GM21515 (cell line): ENCODE measurements around the gene CCDC92.

ENCODE experiments used
- ATAC-seq: cut with Tn5 transposase; IDR thresholded peaks from one replicate; pipeline ENCODE4 v1.9.1; 2021; ENCODE audit not compliant: unreplicated experiment

CCDC92 gene

GRCh38 chr12:123979566-123979965, 6.9 kb upstream of the CCDC92 start:
- ATAC-seq, result no peak

GRCh38 chr12:123976227-123976826, 3.7 kb upstream of the CCDC92 start:
- no peak for ATAC-seq

DNA sequence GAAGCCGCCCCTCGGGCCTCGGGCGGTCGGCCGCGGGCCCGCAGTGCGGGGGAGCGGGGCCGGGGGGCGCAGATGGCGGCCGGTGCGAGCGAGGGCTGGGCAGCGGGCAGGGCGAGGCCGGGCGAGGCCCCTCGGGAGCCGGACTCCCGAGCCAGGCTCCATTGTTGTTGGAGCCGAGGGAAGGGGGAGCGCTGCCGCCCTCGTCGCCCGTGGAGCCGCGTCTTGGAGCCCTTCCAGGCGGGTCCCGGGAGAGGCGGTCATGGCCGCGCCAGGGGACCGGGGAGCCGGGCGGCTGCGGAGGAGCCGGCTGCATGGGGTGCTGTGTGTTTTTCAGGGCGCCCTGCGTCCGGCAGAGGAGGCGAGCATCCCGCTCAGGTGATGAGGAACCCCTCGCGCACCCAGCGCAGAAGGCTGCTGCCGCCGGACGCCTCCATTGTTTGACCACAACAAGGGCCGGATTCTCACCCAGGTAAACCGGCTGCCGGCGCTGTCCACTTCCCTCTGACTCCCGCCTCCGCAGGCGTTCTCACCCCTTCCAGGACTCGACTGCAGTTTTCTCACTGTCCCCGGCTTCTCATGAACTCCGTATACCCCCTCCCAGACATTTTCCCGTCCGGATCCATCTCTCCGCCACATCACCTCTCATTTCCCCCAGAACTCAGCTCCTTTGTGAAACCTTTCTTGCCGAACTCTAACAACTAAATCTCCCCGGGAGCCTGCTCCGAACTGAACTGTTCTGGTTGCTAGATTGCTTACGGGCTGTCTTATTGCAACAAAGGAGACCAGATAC, 1.1 kb upstream of the CCDC92 start:
- ATAC-seq, result peak; percentile 10

DNA sequence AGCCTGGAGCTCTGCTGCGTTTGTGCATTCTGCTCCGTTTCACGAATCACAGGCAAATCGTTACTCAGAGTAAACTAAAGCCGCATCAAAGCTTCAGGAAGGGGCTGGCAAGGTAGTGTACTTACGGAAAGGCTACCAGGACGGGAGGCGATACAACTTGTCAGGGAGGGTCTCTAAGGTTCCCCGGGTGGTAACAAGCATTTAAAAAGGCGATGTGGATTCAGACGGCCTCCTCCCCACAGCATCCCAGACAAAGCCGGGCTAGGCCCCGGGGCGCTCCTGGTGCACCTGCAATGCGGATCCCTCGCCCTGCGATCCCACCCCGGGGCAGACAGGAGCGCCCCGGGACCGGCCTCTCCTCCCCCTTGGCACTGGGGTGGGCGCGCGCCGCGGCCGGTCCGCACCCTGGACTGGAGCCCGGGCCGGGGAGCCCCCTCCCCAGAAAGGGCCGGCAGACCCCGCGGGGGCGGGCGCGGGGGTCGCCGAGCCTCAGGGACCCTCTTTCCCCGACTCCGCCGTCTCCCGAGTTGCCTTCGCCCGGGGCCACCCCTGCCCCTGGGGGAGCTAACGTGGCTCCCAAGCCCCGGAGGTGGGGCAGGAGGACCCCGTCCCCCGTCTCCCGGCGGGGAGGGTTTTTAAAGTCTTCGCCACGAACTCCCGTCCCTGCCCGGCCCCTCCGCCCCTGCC, 718 bp downstream of the CCDC92 start:
- ATAC-seq, result peak; percentile 8

DNA sequence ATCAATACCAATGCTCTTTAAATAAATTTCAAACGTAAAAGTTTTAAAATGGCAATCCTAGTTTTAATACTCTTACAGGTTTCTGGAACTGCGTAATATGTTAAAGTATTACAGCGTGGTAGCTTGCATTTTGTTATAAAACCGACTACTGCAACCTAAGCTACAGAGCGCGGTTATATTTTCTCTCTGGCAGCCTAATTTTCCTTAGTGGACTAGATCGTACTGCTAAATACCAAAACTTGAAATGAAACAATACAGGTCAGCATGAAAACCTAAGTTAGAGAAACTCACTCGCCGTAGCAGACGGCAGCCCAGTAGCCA, 1.2 kb downstream of the CCDC92 start:
- no peak for ATAC-seq

DNA sequence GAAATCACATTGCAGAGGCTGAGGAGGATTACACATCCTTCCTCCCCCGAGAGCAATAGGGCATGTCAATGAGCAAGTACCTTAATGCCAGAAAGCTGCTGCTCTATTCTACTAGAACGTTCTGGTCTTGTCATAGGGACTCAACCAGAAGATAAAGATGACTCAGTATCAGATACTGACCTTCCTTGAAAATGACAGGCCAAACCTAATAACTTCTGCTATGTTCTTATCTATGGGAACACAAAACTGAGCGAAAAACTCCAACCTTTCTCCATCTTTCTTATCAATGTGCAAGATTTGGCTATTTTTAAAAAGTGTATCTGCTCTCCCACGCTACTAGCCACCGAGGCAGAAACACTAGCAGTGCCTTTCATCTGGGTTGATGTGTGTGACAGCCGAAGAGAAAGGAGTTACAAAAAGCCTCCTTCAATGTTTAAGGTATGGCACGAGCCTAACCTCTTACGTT, 5.5 kb downstream of the CCDC92 start:
- no peak for ATAC-seq

GRCh38 chr12:123966596-123966995, 6.0 kb downstream of the CCDC92 start:
- no peak for ATAC-seq

DNA sequence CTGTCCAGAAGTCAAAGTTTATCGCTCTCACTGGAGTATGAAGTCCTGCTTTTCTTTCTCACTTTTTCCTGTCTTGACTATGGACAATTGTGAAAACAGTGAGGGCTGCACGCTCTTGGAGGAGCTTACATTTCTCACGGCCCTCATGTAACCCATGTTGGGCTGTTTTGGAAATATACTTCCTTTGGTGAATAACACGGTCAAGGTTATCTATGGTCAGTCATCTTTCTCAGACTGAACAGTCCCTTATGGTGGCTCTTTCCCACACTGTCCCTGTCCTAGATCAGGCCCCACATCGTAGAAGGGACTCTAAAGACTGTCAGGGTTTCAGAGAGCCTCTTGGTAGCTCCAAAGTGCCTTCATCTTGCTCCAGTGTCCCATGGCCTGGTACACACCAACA, 7.2 kb downstream of the CCDC92 start:
- ATAC-seq, result no peak

GRCh38 chr12:123963821-123964220, 8.8 kb downstream of the CCDC92 start:
- ATAC-seq, result no peak

GRCh38 chr12:123962513-123962912, 10.1 kb downstream of the CCDC92 start:
- no peak for ATAC-seq

DNA sequence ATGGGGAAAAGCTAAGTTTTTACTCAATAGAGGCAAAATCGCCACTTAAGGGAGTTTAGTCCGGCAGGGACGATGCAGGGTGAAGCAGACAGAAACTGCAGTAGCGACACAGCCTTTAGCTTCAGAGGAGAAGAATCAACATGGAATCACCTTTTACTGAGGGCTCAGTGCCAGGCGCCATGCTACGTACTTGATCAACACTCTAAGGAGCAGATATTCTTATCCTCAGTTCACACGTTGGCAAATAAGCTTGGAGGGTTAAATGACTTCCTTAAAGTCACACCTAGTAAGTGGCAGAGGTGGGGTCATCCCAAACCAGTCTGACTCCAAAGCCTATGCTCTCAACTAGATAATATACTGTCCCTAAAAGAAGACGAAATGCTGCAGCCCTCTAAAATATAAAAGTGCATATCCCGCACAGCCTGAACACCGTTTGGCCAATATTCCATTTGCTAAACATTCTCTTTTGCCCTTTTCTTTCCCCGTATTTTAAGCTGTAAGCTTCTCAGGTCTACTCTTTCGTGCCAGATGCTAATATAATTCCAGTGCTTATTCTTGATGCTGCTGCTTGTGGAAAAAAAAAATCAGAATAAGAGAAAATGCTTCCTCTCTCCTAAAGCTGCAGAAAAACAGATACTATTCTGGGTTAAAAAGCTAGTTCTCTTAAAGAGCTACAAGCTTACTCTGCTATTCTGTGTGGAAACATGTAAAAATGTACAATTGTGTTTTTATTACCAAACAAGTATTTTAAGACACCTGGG, 10.9 kb downstream of the CCDC92 start:
- ATAC-seq, result no peak

DNA sequence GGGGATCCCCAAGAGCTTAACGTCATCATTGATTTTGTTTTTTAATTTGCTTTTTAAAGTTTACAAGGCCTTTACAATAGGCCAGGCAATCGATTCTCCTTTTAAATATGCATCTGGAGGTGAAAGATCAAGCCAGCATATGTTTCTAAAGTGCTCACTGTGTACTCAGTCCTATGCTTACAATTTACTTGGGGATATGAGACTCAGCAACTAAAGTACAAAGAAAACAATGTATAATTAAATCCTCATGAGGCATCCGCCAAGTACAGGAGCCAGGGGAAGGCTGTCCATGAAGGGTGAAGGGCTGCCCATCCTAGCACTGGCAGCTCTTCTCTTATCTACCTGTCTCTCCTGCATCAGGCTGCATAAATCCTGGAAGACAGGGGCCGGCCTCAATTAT, 11.8 kb downstream of the CCDC92 start:
- ATAC-seq, result no peak

- ATAC-seq, result no peak
These were observed 12.4 kb downstream of the CCDC92 start for GRCh38 chr12:123960029-123960735.

DNA sequence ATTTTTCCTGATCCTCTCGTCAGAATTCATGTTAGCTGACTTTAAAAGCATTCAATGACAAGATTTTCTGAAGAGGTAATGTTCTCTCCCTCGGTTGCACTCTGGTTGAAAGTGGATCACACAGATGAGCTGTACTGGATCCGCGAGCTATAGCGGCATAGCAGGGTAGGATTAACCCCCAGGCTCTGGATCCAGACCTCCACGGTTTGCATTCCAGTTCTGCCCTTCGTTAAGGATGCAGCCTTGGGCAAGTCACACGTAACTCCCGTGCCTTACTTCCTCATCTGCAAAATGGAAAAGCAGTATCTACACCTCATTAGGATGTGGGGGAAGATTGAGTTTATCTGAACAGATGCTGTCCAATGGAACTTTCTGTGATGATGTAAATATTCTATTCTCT, 13.8 kb downstream of the CCDC92 start:
- ATAC-seq, result no peak

GRCh38 chr12:123958462-123958861, 14.2 kb downstream of the CCDC92 start:
- no peak for ATAC-seq

DNA sequence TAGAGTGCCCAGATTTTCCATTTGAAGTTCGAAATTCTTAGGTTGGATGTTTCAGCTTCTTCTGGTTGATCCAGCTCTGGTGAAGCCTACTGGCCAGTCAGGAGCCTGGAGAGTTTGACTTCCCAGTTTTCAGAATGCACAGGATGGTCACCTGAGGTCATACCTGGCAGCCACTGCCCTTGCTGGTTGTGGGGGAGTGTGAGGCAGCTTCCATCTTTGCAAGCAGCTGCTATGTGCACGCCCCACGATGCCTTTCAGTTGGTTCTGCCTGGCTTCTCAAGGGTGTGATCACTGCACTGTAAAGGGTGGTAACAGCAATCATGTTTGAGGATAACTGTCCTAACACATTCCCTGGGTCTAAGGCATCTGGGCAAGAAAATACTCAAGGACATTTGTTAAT, 15.4 kb downstream of the CCDC92 start:
- no peak for ATAC-seq

DNA sequence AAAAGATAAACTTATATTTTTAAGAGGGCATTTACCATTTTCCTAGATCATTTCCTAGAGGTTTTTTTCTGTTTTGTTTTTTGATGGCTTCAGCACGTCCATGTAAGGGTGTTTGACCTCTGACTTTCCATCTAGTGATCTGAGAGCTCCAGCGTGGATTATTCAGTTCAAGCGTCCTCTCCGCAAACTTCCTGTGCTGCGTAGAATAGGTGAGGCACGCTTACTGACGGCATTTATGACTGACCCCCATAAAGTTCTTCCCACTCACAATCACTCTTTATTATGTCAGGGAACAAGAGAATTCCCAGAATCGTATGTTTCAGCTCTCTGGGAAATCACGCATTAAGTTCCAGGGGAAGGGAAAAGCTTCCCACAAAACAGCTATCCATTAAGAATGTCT, 16.4 kb downstream of the CCDC92 start:
- no peak for ATAC-seq

DNA sequence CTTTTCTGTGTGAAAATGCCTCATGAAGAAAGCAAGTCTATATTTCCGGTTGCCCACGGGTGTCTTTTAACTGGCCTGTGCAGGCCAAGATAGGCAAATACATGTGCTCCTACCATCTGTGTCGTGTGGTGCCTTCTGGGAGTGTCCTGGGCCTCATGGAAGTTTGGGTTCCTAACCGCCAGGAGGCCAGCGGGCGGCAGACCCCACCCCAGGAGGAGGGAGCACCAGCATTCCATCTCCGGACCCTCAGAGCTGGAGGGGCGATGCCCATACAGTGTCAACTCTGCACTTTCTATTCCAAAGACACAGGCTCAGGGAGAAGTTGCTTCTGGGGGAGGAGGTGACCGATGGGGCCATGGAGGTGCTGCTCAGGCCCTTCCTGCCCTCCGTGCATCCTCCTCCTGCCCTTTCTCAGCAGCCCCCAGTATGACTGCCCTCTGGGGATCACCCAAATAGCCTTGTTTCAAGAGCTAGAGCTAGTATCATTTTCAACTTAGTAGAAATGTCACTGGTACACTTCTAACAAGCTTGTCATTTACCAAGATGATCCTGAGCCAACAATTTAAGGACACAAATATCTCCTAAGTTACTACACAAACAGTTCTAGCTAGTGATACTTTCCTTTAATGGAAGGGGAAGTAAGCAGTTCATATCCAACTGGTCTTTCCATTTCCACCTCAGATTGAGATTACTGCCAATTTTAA, 17.8 kb downstream of the CCDC92 start:
- ATAC-seq, result no peak

DNA sequence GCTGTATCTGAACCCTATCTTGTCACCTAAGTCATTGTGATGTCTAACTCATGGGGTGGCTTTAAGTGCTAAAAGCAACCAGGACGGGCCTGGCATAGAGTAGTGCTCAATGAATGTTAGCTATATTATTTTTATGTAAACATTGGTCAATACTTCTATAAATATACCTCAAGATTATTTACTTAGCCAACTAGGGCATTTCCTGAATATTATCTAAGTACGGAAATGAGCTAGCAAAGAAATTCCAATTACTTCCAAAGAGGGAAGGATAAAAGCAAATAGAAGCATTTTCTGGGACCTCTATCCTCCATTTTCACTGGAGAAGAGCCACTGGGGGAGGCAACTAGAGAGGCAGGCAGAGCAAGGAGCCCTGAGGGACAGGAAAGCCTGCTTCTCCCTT, 20.6 kb downstream of the CCDC92 start:
- no peak for ATAC-seq

DNA sequence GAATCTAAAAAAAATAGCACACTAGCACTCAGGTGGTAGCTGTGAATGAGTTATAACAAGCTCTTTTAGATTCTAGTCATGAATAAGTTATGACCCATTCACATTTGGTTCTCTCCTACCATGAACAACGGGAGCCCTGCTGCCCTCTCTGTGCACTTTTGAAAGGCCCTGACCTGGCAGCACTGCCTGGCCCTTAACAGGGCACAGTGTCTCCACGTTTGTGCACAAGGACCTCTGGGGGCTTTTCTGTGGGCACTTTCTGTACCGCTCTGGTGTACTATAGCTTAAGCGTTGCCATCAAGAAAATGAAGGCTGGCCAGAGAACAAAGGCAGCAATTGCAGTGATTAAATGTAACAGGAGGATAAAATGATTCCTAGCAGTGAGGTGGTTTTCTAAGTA, 21.2 kb downstream of the CCDC92 start:
- ATAC-seq, result no peak
